Breast epithelium (tissue), 4 donors: ENCODE results near the gene CASK. TPM values are rescaled to one million over a fixed set of nuclear protein-coding genes. Genes with fewer than 3 reads are reported as not detected.

ENCODE experiments used
- DNase-seq, 2 donors: peaks; one replicate each; pipeline ENCODE4 v3.0.0-alpha.2; 2019; ENCODE audit warnings: low spot score in 2 of 2
- H3K27ac ChIP-seq, 2 donors: fragments of 200-600 bp; sonication (generic) in 1 of 2; one replicate each; pipeline ENCODE4 v1.5.1; 2016 to 2019; ENCODE audit warnings: mild to moderate bottlenecking in 1 of 2
- H3K27me3 ChIP-seq, 2 donors: fragments of 200-600 bp; sonication (generic) in 1 of 2; one replicate each; pipeline versions ENCODE4 v1.5.1 to v1.6.0; 2017 to 2019; ENCODE audit warnings: control low read depth in 1 of 2, mild to moderate bottlenecking in 1 of 2
- H3K36me3 ChIP-seq: fragments of 200-600 bp; one replicate; pipeline ENCODE4 v1.5.1; 2019
- H3K4me1 ChIP-seq, 2 donors: fragments of 200-600 bp; sonication (generic); one replicate each; pipeline ENCODE4 v1.5.1; 2016 to 2019; ENCODE audit warnings: control low read depth in 1 of 2
- H3K4me3 ChIP-seq, 3 donors: fragments of 200-600 bp; sonication (generic); 1 replicate in 2 of 3; 2 replicates in 1 of 3; pipeline ENCODE4 v1.5.1; 2016 to 2019; ENCODE audit warnings: mild to moderate bottlenecking in 3 of 3, moderate library complexity in 2 of 3
- H3K9me3 ChIP-seq, 2 donors: fragments of 200-600 bp; sonication (generic) in 1 of 2; one replicate each; pipeline ENCODE4 v1.5.1; 2016 to 2019; ENCODE audit warnings: control low read depth in 1 of 2
- CTCF ChIP-seq, 3 donors: fragments of 450-650 bp; IDR thresholded peaks; one replicate each; pipeline ENCODE4 v1.5.1; 2016 to 2017; ENCODE audit warnings: antibody characterized with exemption in 3 of 3, mild to moderate bottlenecking in 3 of 3, moderate library complexity in 3 of 3
- POLR2A ChIP-seq: fragments of 450-650 bp; IDR thresholded peaks from one replicate; pipeline ENCODE4 v1.6.1; 2016; ENCODE audit warnings: antibody characterized with exemption, mild to moderate bottlenecking, moderate library complexity
- POLR2AphosphoS5 ChIP-seq, 3 donors: sonication (generic); formaldehyde crosslinking; IDR thresholded peaks; one replicate each; pipeline ENCODE4 v1.6.1; 2017; ENCODE audit warnings: antibody characterized with exemption in 3 of 3
- intact Hi-C: fragments of 100-400 bp; cut with DNase I; formaldehyde crosslinking; loops from one replicate; pipeline ENCODE4 v1.15.1; 2023; ENCODE audit warnings: low total_unique reads
- total RNA-seq, 3 donors: library from RNA; depleted of rRNA; stranded (reverse); fragments of >200 nt; gene quantifications; one replicate each; pipeline ENCODE4 v1.1.0, GENCODE V29; 2016

The CASK gene
- total RNA-seq, 3 donors from 2014 or later, result 34.4 to 103 (median 52.4) TPM

DNA sequence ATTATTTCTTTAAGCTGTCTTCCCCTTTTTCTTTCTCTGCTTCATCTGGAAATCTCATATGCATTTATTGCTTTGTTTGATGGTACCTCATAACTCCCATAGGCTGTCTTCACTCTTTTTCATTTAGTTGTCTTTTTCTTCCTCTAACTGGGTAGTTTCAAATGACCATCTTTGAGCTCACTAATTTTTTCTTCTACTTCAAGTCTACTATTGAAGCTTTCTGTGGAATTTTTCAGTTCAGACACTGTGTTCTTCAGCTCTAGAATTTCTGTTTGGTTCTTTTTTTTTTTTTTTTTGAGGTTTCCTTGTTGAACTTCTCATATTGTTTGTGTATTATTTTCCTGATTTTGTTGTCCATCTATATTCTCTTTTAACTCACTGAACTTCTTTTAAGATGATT is 23.0 kb downstream of the CASK start:
- Histone ChIP-seq H3K4me3 (no peak overlapping the region), H3K36me3 (no peaks in the 10 kb centered on the region), H3K27me3 (no peaks in the 10 kb centered on the region), H3K9me3 (peaks cover 0 to 28% of the 10 kb centered on the region in 2 donors), H3K27ac (no peak overlapping the region), H3K4me1 (no peaks in the 10 kb centered on the region)
- no peak for TF ChIP-seq CTCF (IDR thresholded peaks at IDR 0.05)
- TF ChIP-seq POLR2AphosphoS5 (IDR thresholded peaks at IDR 0.05), result no peak
- TF ChIP-seq POLR2A, result no peak
- DNase-seq, result no peak
- intact Hi-C loops, result no loop called here

- TF ChIP-seq POLR2A (no peak), CTCF (IDR thresholded peaks at IDR 0.05) (no peak), POLR2AphosphoS5 (IDR thresholded peaks at IDR 0.05) (no peak)
- peaks cover 0 to 37% of the 10 kb centered on the region in 2 donors for H3K9me3 ChIP-seq
- H3K4me3 ChIP-seq, result no peak overlapping the region
- no peaks in the 10 kb centered on the region for H3K27me3 ChIP-seq
- intact Hi-C loops, result no loop called here
- no peak overlapping the region for H3K27ac ChIP-seq
- no peaks in the 10 kb centered on the region for H3K4me1 ChIP-seq
- no peaks in the 10 kb centered on the region for H3K36me3 ChIP-seq
- DNase-seq, result no peak
Observed at GRCh38 chrX:41895826-41896225, 27.5 kb downstream of the CASK start.

DNA sequence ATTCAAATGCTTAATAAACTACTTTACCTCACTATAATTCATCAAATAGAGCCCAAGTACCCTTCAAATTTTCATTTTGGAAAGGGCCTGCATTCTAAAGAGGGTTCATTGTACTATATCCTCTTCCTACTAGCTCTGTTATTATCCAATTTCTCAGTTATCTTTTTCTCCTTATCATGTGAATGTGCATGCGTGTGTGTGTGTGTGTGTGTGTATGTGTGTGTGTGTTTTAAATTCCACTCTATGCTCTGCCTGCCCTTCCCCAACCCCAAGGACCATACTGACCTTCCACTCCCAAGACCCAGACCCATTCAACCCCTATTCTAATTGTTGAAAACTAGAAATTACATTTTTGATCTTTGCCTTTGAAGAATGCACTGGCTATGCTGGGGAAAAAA is 33.3 kb downstream of the CASK start:
- Histone ChIP-seq H3K9me3 (peaks cover 0 to 9% of the 10 kb centered on the region in 2 donors), H3K27ac (no peak overlapping the region), H3K36me3 (no peaks in the 10 kb centered on the region), H3K27me3 (no peaks in the 10 kb centered on the region), H3K4me1 (no peaks in the 10 kb centered on the region), H3K4me3 (no peak overlapping the region)
- no peak for TF ChIP-seq POLR2AphosphoS5 (IDR thresholded peaks at IDR 0.05)
- no peak for TF ChIP-seq CTCF (IDR thresholded peaks at IDR 0.05)
- TF ChIP-seq POLR2A, result no peak
- no peak for DNase-seq
- intact Hi-C loops, result no loop called here

- no peak for DNase-seq
- Histone ChIP-seq H3K27me3 (no peaks in the 10 kb centered on the region), H3K27ac (no peak overlapping the region), H3K4me3 (no peak overlapping the region), H3K36me3 (no peaks in the 10 kb centered on the region), H3K4me1 (no peaks in the 10 kb centered on the region), H3K9me3 (peaks cover 0 to 3% of the 10 kb centered on the region in 2 donors)
- TF ChIP-seq POLR2A, result no peak
- intact Hi-C loops, result no loop called here
Observed at GRCh38 chrX:41889317-41890025, 33.9 kb downstream of the CASK start.

GRCh38 chrX:41887691-41888090 is 35.7 kb downstream of the CASK start:
- Histone ChIP-seq H3K9me3 (no peaks in the 10 kb centered on the region), H3K4me3 (no peak overlapping the region), H3K27me3 (no peaks in the 10 kb centered on the region), H3K4me1 (no peaks in the 10 kb centered on the region), H3K27ac (no peak overlapping the region), H3K36me3 (no peaks in the 10 kb centered on the region)
- no peak for DNase-seq
- TF ChIP-seq POLR2AphosphoS5 (IDR thresholded peaks at IDR 0.05), result no peak
- TF ChIP-seq CTCF (IDR thresholded peaks at IDR 0.05), result no peak
- TF ChIP-seq POLR2A, result no peak
- intact Hi-C loops, result no loop called here
